ENCODE results near the gene FOXO1. TPM values are rescaled to one million over a fixed set of nuclear protein-coding genes. Genes with fewer than 3 reads are reported as not detected.

FOXO1 gene
- total and polyA plus RNA-seq, 2 of the 13 experiments (the other 11 are each of a cell fraction or from before 2014, with no cell fraction given): 8.1 to 13.1 TPM

DNA sequence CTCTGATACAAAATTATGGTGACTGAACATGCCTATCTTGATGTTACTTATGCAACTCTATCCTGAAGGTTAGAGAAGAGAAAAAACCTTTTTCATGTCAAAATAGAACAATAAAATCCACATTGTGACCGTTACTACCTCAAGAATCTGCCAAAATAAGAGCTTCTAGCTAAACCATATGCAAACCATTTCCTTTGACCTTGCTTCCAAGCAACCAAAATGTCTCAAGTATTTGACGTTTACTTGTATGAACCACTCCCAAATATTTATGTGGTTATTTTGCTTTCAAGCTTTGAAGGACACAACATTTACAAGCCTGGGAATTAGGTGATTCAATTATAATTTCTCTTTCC is 13.9 kb downstream of the FOXO1 start (continued):
- TF ChIP-seq, protein P1, sequence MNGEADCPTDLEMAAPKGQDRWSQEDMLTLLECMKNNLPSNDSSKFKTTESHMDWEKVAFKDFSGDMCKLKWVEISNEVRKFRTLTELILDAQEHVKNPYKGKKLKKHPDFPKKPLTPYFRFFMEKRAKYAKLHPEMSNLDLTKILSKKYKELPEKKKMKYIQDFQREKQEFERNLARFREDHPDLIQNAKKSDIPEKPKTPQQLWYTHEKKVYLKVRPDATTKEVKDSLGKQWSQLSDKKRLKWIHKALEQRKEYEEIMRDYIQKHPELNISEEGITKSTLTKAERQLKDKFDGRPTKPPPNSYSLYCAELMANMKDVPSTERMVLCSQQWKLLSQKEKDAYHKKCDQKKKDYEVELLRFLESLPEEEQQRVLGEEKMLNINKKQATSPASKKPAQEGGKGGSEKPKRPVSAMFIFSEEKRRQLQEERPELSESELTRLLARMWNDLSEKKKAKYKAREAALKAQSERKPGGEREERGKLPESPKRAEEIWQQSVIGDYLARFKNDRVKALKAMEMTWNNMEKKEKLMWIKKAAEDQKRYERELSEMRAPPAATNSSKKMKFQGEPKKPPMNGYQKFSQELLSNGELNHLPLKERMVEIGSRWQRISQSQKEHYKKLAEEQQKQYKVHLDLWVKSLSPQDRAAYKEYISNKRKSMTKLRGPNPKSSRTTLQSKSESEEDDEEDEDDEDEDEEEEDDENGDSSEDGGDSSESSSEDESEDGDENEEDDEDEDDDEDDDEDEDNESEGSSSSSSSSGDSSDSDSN (CRISPR knock-in tag; IDR thresholded peaks at IDR 0.05): no peak
- TF ChIP-seq ZNF557 (CRISPR knock-in tag; IDR thresholded peaks at IDR 0.05): no peak
- TF ChIP-seq ZNF235 (CRISPR knock-in tag; IDR thresholded peaks at IDR 0.05; ENCODE audit: borderline replicate concordance): no peak
- TF ChIP-seq ZNF580 (CRISPR knock-in tag; IDR thresholded peaks at IDR 0.05; ENCODE audit: borderline replicate concordance, low read depth): no peak
- TF ChIP-seq ZFP90 (CRISPR knock-in tag; IDR thresholded peaks at IDR 0.05; ENCODE audit: borderline replicate concordance): no peak
- no peak for TF ChIP-seq MIER2 (CRISPR knock-in tag; IDR thresholded peaks at IDR 0.05)
- TF ChIP-seq AGO1 (IDR thresholded peaks at IDR 0.05; ENCODE audit: low read depth, low read length, poor library complexity, severe bottlenecking): no peak
- no peak for TF ChIP-seq ZFP91 (CRISPR knock-in tag; IDR thresholded peaks at IDR 0.05; ENCODE audit: borderline replicate concordance)
- no peak for TF ChIP-seq CREB3 (CRISPR knock-in tag; IDR thresholded peaks at IDR 0.05)
- TF ChIP-seq ZBTB25 (CRISPR knock-in tag; IDR thresholded peaks at IDR 0.05): no peak
- TF ChIP-seq RBAK (CRISPR knock-in tag; IDR thresholded peaks at IDR 0.05): no peak
- TF ChIP-seq CCDC6 (CRISPR knock-in tag; IDR thresholded peaks at IDR 0.05): no peak
- TF ChIP-seq ERF (CRISPR knock-in tag; IDR thresholded peaks at IDR 0.05): no peak
- TF ChIP-seq SIN3A (IDR thresholded peaks at IDR 0.05; ENCODE audit: borderline replicate concordance, low read depth, low read length): no peak
